ENCODE data around the gene SLCO4A1.

The SLCO4A1 gene

GRCh38 chr20:62606551-62607201, 35.6 kb upstream of the SLCO4A1 start:
- no peak for DNase-seq

- DNase-seq, result no peak
These were observed 34.7 kb upstream of the SLCO4A1 start for GRCh38 chr20:62607366-62608217.

GRCh38 chr20:62608218-62608565, 34.1 kb upstream of the SLCO4A1 start:
- no peak for DNase-seq

GRCh38 chr20:62609279-62609720, 33.0 kb upstream of the SLCO4A1 start:
- DNase-seq, result no peak

GRCh38 chr20:62609811-62610757, 32.2 kb upstream of the SLCO4A1 start:
- no peak for DNase-seq

- DNase-seq, result no peak
These were observed 31.3 kb upstream of the SLCO4A1 start for GRCh38 chr20:62611012-62611411.

GRCh38 chr20:62611819-62612218, 30.5 kb upstream of the SLCO4A1 start:
- no peak for DNase-seq

GRCh38 chr20:62614085-62614960, 28.0 kb upstream of the SLCO4A1 start:
- no peak for DNase-seq

GRCh38 chr20:62614961-62615680, 27.2 kb upstream of the SLCO4A1 start:
- DNase-seq, result no peak

GRCh38 chr20:62615750-62616251, 26.5 kb upstream of the SLCO4A1 start:
- DNase-seq, result no peak

- DNase-seq, result peak in 1 of 2 experiments; percentile 62
These were observed 25.3 kb upstream of the SLCO4A1 start for GRCh38 chr20:62616728-62617621.

GRCh38 chr20:62617711-62618483, 24.4 kb upstream of the SLCO4A1 start:
- no peak for DNase-seq

GRCh38 chr20:62618611-62619529, 23.4 kb upstream of the SLCO4A1 start:
- no peak for DNase-seq

GRCh38 chr20:62620625-62621024, 21.7 kb upstream of the SLCO4A1 start:
- DNase-seq, result no peak

- no peak for DNase-seq
These were observed 20.8 kb upstream of the SLCO4A1 start for GRCh38 chr20:62621251-62622110.

- no peak for DNase-seq
These were observed 20.0 kb upstream of the SLCO4A1 start for GRCh38 chr20:62622178-62622876.

Data from NCI-H446 (cell line).